NCI-H1930 (cell line): ENCODE data around the gene ARNT2.

Experiments used
- DNase-seq, 2 experiments: peaks; one replicate each; lab custom pipeline; 2025; lab: John Stamatoyannopoulos, UW

The ARNT2 gene

GRCh38 chr15:80594091-80594889 lies 190.1 kb downstream of the ARNT2 start:
- no peak for DNase-seq

- no peak for DNase-seq
These were observed 191.2 kb downstream of the ARNT2 start for GRCh38 chr15:80595396-80595795.

GRCh38 chr15:80596521-80596976 lies 192.4 kb downstream of the ARNT2 start:
- DNase-seq, result no peak

GRCh38 chr15:80597076-80597475 lies 192.9 kb downstream of the ARNT2 start:
- no peak for DNase-seq

- no peak for DNase-seq
These were observed 195.2 kb downstream of the ARNT2 start for GRCh38 chr15:80599359-80599758.

- DNase-seq, result no peak
These were observed 196.4 kb downstream of the ARNT2 start for GRCh38 chr15:80600626-80601025.

- no peak for DNase-seq
These were observed 197.1 kb downstream of the ARNT2 start for GRCh38 chr15:80601256-80601655.

- DNase-seq, result no peak
These were observed 200.7 kb downstream of the ARNT2 start for GRCh38 chr15:80604583-80605575.

GRCh38 chr15:80605591-80606150 lies 201.5 kb downstream of the ARNT2 start:
- no peak for DNase-seq

- no peak for DNase-seq
These were observed 202.4 kb downstream of the ARNT2 start for GRCh38 chr15:80606511-80607071.

- DNase-seq, result no peak
These were observed 203.3 kb downstream of the ARNT2 start for GRCh38 chr15:80607287-80607980.

GRCh38 chr15:80608688-80609087 lies 204.5 kb downstream of the ARNT2 start:
- no peak for DNase-seq

GRCh38 chr15:80609091-80609490 lies 204.9 kb downstream of the ARNT2 start:
- no peak for DNase-seq

- DNase-seq, result no peak
These were observed 205.3 kb downstream of the ARNT2 start for GRCh38 chr15:80609512-80609946.

GRCh38 chr15:80611543-80612080 lies 207.4 kb downstream of the ARNT2 start:
- DNase-seq, result no peak

- DNase-seq, result no peak
These were observed 208.1 kb downstream of the ARNT2 start for GRCh38 chr15:80612118-80612823.

- DNase-seq, result no peak
These were observed 209.7 kb downstream of the ARNT2 start for GRCh38 chr15:80613762-80614365.

- no peak for DNase-seq
These were observed 210.7 kb downstream of the ARNT2 start for GRCh38 chr15:80614711-80615360.

GRCh38 chr15:80615361-80615736 lies 211.2 kb downstream of the ARNT2 start:
- DNase-seq, result no peak
